Measurements from ENCODE around the gene MRPL38. TPM values are rescaled to one million over a fixed set of nuclear protein-coding genes. Genes with fewer than 3 reads are reported as not detected.
"Not testable (repeated sequence)": the region's sequence is repeated elsewhere in the genome, so short reads cannot be mapped to it uniquely, and the experiment has no call there.

The MRPL38 gene
- polyA plus RNA-seq, 12 donors: 44.7 to 117 (median 54.7) TPM; not detected in 1

- no peak for DNase-seq
These were observed 5.3 kb downstream of the MRPL38 start for GRCh38 chr17:75899353-75899752.

GRCh38 chr17:75898791-75899190, 5.9 kb downstream of the MRPL38 start:
- DNase-seq: no peak

GRCh38 chr17:75898065-75898464, 6.6 kb downstream of the MRPL38 start:
- DNase-seq: no peak

- DNase-seq: no peak
These were observed 7.3 kb downstream of the MRPL38 start for GRCh38 chr17:75897160-75898019.

- peak; percentile 80 for DNase-seq
These were observed 8.1 kb downstream of the MRPL38 start, which contains the start of gene TRIM65 for GRCh38 chr17:75896415-75897159. Gene TRIM65 (minus strand): TSS chr17:75896951. CDS start chr17:75896937, 14 bp downstream.

GRCh38 chr17:75895370-75896155, 9.1 kb downstream of the MRPL38 start:
- DNase-seq: no peak

GRCh38 chr17:75894049-75894733, 10.5 kb downstream of the MRPL38 start:
- DNase-seq: no peak

- DNase-seq: no peak
These were observed 11.2 kb downstream of the MRPL38 start for GRCh38 chr17:75893305-75894048.

- DNase-seq: no peak
These were observed 12.0 kb downstream of the MRPL38 start for GRCh38 chr17:75892556-75893224.

- DNase-seq: no peak
These were observed 12.8 kb downstream of the MRPL38 start for GRCh38 chr17:75891605-75892555.

- no peak for DNase-seq
These were observed 13.6 kb downstream of the MRPL38 start for GRCh38 chr17:75891022-75891604.

GRCh38 chr17:75889454-75889853, 15.2 kb downstream of the MRPL38 start:
- DNase-seq: no peak

- DNase-seq: no peak
These were observed 16.2 kb downstream of the MRPL38 start for GRCh38 chr17:75888484-75888883.

GRCh38 chr17:75885860-75886259, 18.8 kb downstream of the MRPL38 start:
- not testable (repeated sequence) for DNase-seq

- DNase-seq: no peak
These were observed 19.3 kb downstream of the MRPL38 start for GRCh38 chr17:75885431-75885830.

- no peak for DNase-seq
These were observed 22.8 kb downstream of the MRPL38 start for GRCh38 chr17:75881678-75882454.

- no peak for DNase-seq
These were observed 24.4 kb downstream of the MRPL38 start for GRCh38 chr17:75880266-75880665.
